ENCODE data around the gene TAF13. TPM values are rescaled to one million over a fixed set of nuclear protein-coding genes. Genes with fewer than 3 reads are reported as not detected.

The TAF13 gene
- total and polyA plus RNA-seq, 9 of the 15 experiments (the other 6 are each of a cell fraction or from before 2014, with no cell fraction given): 14.9 to 77.2 (median 38.7) TPM

GRCh38 chr1:109041621-109042468 lies 34.0 kb downstream of the TAF13 start, which contains the start of gene WDR47 (continued):
- TF ChIP-seq ATF7 (IDR thresholded peaks at IDR 0.05): peak; percentile 64; the same call in 1 of the 2 replicates
- no peak for TF ChIP-seq ZNF41 (CRISPR knock-in tag; conservative IDR thresholded peaks at IDR 0.05)
- no peak for TF ChIP-seq ELF1 (tag; IDR thresholded peaks at IDR 0.05)
- no peak for TF ChIP-seq ZNF436 (CRISPR knock-in tag; IDR thresholded peaks at IDR 0.05)
- TF ChIP-seq ZFP91 (CRISPR knock-in tag; IDR thresholded peaks at IDR 0.05): no peak

GRCh38 chr1:109040989-109041620 lies 34.7 kb downstream of the TAF13 start:
- POLR2A ChIA-PET: interaction anchor here (0.7 to 1.9 kb wide), 2 partner anchors 35 to 58 kb away, joined by 3 to 4 read pairs; partner anchors contain the start of gene TAF13
- peak; percentile 36 to 52 (median 44) for DNase-seq (ENCODE audit: extremely low read depth in 1 of 4, low spot score in 3 of 4)
- BruUV-seq (replicated peaks): no TSS peak
- TF ChIP-seq HMGXB4 (CRISPR knock-in tag; IDR thresholded peaks at IDR 0.05): no peak
- no peak for TF ChIP-seq TFAP4 (CRISPR knock-in tag; IDR thresholded peaks at IDR 0.05; ENCODE audit: borderline replicate concordance)
- no peak for TF ChIP-seq PRDM10 (IDR thresholded peaks at IDR 0.05; ENCODE audit: partially characterized antibody)
- TF ChIP-seq CBX3 (IDR thresholded peaks at IDR 0.05; ENCODE audit: borderline replicate concordance in 1 of 2, low read length in 2 of 2): no peak

More at GRCh38 chr1:109040989-109041620, 34.7 kb downstream of the TAF13 start:
- H3K9ac ChIP-seq (ENCODE audit: insufficient read depth in 1 of 2, low read depth in 2 of 2, low read length in 2 of 2): peak overlapping the region; percentile 60 to 89
- H3K4me3 ChIP-seq: peak overlapping the region; percentile 87
- H3K4me2 ChIP-seq (ENCODE audit: insufficient read depth, low read length): peak overlapping the region; percentile 90
- no peaks in the 10 kb centered on the region for H3K9me3 ChIP-seq (replicated peaks; ENCODE audit: control insufficient read depth, insufficient read depth, low read depth, low read length)
- peaks cover 22% of the 10 kb centered on the region for H3K79me2 ChIP-seq (ENCODE audit: control insufficient read depth, insufficient read depth, low read length)
- intact Hi-C loops (cut with micrococcal nuclease) (loop anchor here (5.0 kb wide), 2 partner anchors 71 to 79 kb away; partner anchors contain the start of genes CLCC1 and ELAPOR1), in situ Hi-C loops (cut with MboI) (no loop called here)
- FAIRE-seq (peak; percentile 56), ATAC-seq (peak; percentile 53)
- peaks cover 8 to 12% of the 10 kb centered on the region in 2 experiments; a peak in 4 of 5 replicates for H3K4me1 ChIP-seq (replicated peaks in 1 of 2; ENCODE audit: control insufficient read depth in 2 of 2, insufficient read depth in 2 of 2, low read length in 2 of 2)
- H4K20me1 ChIP-seq (replicated peaks; ENCODE audit: control insufficient read depth, insufficient read depth, low read length): no peaks in the 10 kb centered on the region
- no peaks in the 10 kb centered on the region for H3K36me3 ChIP-seq (ENCODE audit: control insufficient read depth, insufficient read depth, low read length)
- H2AFZ ChIP-seq (ENCODE audit: low read depth, low read length): peak overlapping the region; percentile 91
- peak overlapping the region; percentile 42 for H3K27ac ChIP-seq (ENCODE audit: extremely low read depth, low read depth, low read length)
- H3K27me3 ChIP-seq (ENCODE audit: control insufficient read depth in 2 of 2, insufficient read depth in 2 of 2, low read length in 2 of 2): no peaks in the 10 kb centered on the region
- H3K9me1 ChIP-seq (ENCODE audit: control insufficient read depth, insufficient read depth, low read length): no peaks in the 10 kb centered on the region
- 0% methylated on average over 36 of the region's 44 CpGs for WGBS (ENCODE audit: insufficient coverage, low coverage, missing lambda C conversion rate)
- CTCF ChIA-PET (ENCODE audit: low intra/inter-chr PET ratio): no interaction called here
